HG03571 (cell line): ENCODE results near the gene SLC25A5.
"Not testable (repeated sequence)": the region's sequence is repeated elsewhere in the genome, so short reads cannot be mapped to it uniquely, and the experiment has no call there.

Experiments used
- ATAC-seq: cut with Tn5 transposase; IDR thresholded peaks from one replicate; pipeline ENCODE4 v1.9.1; 2021; ENCODE audit not compliant: unreplicated experiment

Gene SLC25A5

DNA sequence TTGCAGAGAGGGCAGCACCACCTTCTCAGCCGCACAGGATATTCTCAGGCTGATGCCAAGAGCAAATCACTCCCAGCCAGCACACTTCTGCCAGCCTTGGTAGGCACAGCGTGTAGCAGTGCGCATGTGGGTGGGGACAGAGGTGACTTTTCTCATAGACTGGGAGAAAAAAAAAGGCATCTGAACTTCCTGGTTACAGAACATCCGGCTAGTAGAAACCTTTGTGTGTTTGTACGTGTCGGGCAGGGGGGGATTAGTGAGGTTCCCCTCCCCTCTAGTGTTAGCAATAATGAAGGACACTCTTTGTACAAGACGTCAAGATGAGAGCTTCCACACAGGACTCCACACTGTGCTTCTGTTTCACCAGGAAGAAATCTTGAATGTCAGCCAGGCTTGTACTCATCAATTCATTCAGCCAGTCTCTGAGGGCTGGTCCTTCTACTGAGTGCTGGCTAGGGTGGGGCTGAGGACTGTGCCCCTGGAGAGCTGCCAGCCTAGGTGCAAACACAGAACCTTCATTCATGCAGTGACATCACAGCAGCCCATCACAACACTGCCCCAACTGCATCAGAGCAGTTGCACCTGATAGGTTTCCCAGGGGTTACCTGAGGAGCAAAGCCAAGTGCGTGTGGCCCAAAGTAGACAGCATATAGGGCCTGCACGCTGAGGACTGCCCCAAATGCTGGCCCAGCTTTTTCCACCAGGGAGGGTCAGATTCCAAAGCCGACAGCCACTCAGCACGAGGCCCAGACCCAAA lies 34.7 kb downstream of the SLC25A5 start:
- ATAC-seq, result no peak

- ATAC-seq, result no peak
These were observed 35.2 kb downstream of the SLC25A5 start for GRCh38 chrX:119503484-119503861.

DNA sequence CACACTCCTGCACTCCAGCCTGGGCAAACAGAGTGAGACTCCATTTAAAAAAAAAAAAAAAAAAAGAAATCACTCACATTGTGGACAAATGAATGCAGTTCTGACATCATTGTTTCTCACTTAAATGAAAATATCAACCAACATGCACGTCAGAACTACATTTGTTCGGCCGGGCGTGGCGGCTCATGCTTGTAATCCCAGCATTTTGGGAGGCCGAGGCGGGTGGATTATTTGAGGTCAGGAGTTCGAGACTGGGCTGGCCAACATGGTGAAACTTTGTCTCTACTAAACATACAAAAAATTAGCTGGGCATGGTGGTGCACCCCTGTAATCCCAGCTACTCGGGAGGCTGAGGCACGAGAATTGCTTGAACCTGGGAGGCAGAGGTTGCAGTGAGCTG lies 36.9 kb downstream of the SLC25A5 start:
- not testable (repeated sequence) for ATAC-seq

GRCh38 chrX:119505945-119506344 lies 37.7 kb downstream of the SLC25A5 start:
- no peak for ATAC-seq

DNA sequence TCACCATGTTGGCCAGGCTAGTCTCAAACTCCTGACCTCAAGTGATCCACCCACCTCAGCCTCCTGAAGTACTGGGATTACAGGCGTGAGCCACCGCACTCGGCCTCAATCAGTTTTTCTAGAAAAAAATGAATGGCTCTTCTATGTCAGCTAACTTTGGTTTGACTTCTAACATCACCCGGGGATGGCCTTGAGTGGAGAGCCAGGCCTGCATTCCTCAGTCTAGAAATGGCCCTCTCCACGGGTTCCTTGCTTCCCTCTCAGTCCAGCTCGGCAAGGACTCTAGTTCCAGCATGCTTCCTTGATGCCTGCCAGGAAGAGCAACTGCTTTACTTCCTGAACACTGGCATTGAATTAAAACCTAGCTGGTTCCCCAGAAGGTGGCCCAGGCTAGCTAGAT lies 39.0 kb downstream of the SLC25A5 start:
- ATAC-seq, result no peak

- no peak for ATAC-seq
These were observed 44.0 kb downstream of the SLC25A5 start for GRCh38 chrX:119512146-119512800.

- no peak for ATAC-seq
These were observed 48.0 kb downstream of the SLC25A5 start for GRCh38 chrX:119516157-119516702.

GRCh38 chrX:119518371-119518770 lies 50.1 kb downstream of the SLC25A5 start:
- ATAC-seq, result no peak
